CD4-positive, alpha-beta memory T cell (primary cell): ENCODE data around the gene FMNL1. TPM values are rescaled to one million over a fixed set of nuclear protein-coding genes. Genes with fewer than 3 reads are reported as not detected.

Source experiments
- CTCF ChIA-PET: fragments of 350-600 bp; sonication (Branson Sonifier 250); formaldehyde crosslinking; loops from one replicate; lab custom pipeline; 2021; ENCODE audit warnings: inconsistent platforms; ENCODE audit not compliant: partially characterized antibody; lab: Charles Lee
- POLR2A ChIA-PET: fragments of 350-600 bp; sonication (Branson Sonifier 250); formaldehyde crosslinking; loops from one replicate; lab custom pipeline; 2021; ENCODE audit not compliant: partially characterized antibody; lab: Charles Lee
- DNase-seq, 5 donors: peaks; one replicate each; pipeline versions ENCODE4 v3.0.0 to v3.0.0-alpha.2; 2020 to 2022; ENCODE audit warnings: mixed read lengths in 1 of 5
- H3K27ac ChIP-seq: one replicate; pipeline ENCODE4 v1.7.0; 2013; ENCODE audit warnings: low read depth, low read length
- H3K27me3 ChIP-seq: 2 replicates; pipeline ENCODE4 v1.7.0; 2013; ENCODE audit warnings: mild to moderate bottlenecking, low read length, moderate library complexity; ENCODE audit not compliant: insufficient read depth
- H3K36me3 ChIP-seq: 2 replicates; pipeline ENCODE4 v1.7.0; 2013; ENCODE audit warnings: mild to moderate bottlenecking, low read length, moderate library complexity; ENCODE audit not compliant: insufficient read depth
- H3K4me1 ChIP-seq: 2 replicates; pipeline ENCODE4 v1.7.0; 2013; ENCODE audit warnings: mild to moderate bottlenecking, low read length, moderate library complexity; ENCODE audit not compliant: insufficient read depth
- H3K4me3 ChIP-seq, 2 donors: one replicate each; pipeline ENCODE4 v1.7.0; 2013; ENCODE audit warnings: low read length in 2 of 2, mild to moderate bottlenecking in 1 of 2
- H3K9me3 ChIP-seq, 2 donors: one replicate each; pipeline ENCODE4 v1.7.0; 2013; ENCODE audit warnings: low read length in 2 of 2, control low read depth in 1 of 2; ENCODE audit not compliant: control insufficient read depth in 1 of 2
- H3K27ac Mint-ChIP-seq, 7 donors: one replicate each; pipeline ENCODE4 v1.8.0; 2020 to 2021; ENCODE audit warnings: mixed read lengths in 7 of 7, mild to moderate bottlenecking in 6 of 7, inconsistent platforms in 3 of 7, moderate library complexity in 3 of 7
- H3K27me3 Mint-ChIP-seq, 2 donors: one replicate each; pipeline ENCODE4 v1.8.0; 2020 to 2021; ENCODE audit warnings: mixed read lengths in 2 of 2
- H3K36me3 Mint-ChIP-seq, 2 donors: one replicate each; pipeline ENCODE4 v1.8.0; 2020 to 2021; ENCODE audit warnings: mixed read lengths in 2 of 2, inconsistent platforms in 1 of 2, mild to moderate bottlenecking in 1 of 2
- H3K4me1 Mint-ChIP-seq, 4 donors: one replicate each; pipeline ENCODE4 v1.8.0; 2020 to 2021; ENCODE audit warnings: mixed read lengths in 4 of 4, mild to moderate bottlenecking in 1 of 4
- H3K4me3 Mint-ChIP-seq, 8 donors: one replicate each; pipeline ENCODE4 v1.8.0; 2020 to 2021; ENCODE audit warnings: mixed read lengths in 8 of 8, mild to moderate bottlenecking in 7 of 8, moderate library complexity in 6 of 8, inconsistent platforms in 3 of 8
- H3K9me3 Mint-ChIP-seq, 8 donors: one replicate each; pipeline ENCODE4 v1.8.0; 2020 to 2021; ENCODE audit warnings: mixed read lengths in 8 of 8, mild to moderate bottlenecking in 5 of 8, inconsistent platforms in 3 of 8, moderate library complexity in 1 of 8
- intact Hi-C: fragments of 100-400 bp; cut with micrococcal nuclease; formaldehyde crosslinking; loops from one replicate; pipeline ENCODE4 v1.15.1; 2023
- polyA plus RNA-seq, 2 donors: library from polyadenylated mRNA; unstranded; fragments of 300-500 nt; fragmentation: Illumina TruSeq; gene quantifications; one replicate each; pipeline ENCODE4 v1.2.3, GENCODE V29; 2021
- total RNA-seq, 2 experiments: library from RNA; stranded (reverse); gene quantifications; one replicate each; pipeline ENCODE4 v1.2.3, GENCODE V29; 2021

The FMNL1 gene
- total and polyA plus RNA-seq, 4 experiments from 2014 or later = 8.1 to 405 (median 234) TPM

GRCh38 chr17:45186801-45187354 lies 34.8 kb upstream of the FMNL1 start:
- Histone ChIP-seq H3K27ac (no peak overlapping the region), H3K4me1 (no peaks in the 10 kb centered on the region), H3K27me3 (no peaks in the 10 kb centered on the region), H3K4me3 (no peak overlapping the region), H3K9me3 (no peaks in the 10 kb centered on the region), H3K36me3 (no peaks in the 10 kb centered on the region)
- Mint-ChIP-seq H3K27me3 (no peaks in the 10 kb centered on the region), H3K36me3 (no peaks in the 10 kb centered on the region), H3K27ac (no peak overlapping the region), H3K4me3 (no peak overlapping the region), H3K9me3 (no peaks in the 10 kb centered on the region), H3K4me1 (no peaks in the 10 kb centered on the region)
- intact Hi-C loops = no loop called here
- no peak for DNase-seq
- ChIA-PET CTCF (no interaction called here), POLR2A (no interaction called here)

- Mint-ChIP-seq H3K36me3 (no peaks in the 10 kb centered on the region), H3K9me3 (no peaks in the 10 kb centered on the region), H3K27ac (peak overlapping the region in 1 of 7 donors; percentile 37), H3K4me1 (no peaks in the 10 kb centered on the region), H3K27me3 (no peaks in the 10 kb centered on the region), H3K4me3 (peak overlapping the region in 1 of 8 donors; percentile 36)
- intact Hi-C loops = no loop called here
- ChIA-PET POLR2A (interaction anchor here (2.0 kb wide), 1 partner anchor 40 kb away, joined by 6 read pairs; the partner anchor contains the start of gene HEXIM1), CTCF (interaction anchor here (0.7 to 4.2 kb wide), 3 partner anchors 9 to 188 kb away, joined by 3 to 22 read pairs (median 17); partner anchors contain the start of gene ACBD4)
- Histone ChIP-seq H3K9me3 (no peaks in the 10 kb centered on the region), H3K4me3 (no peak overlapping the region), H3K27me3 (no peaks in the 10 kb centered on the region), H3K27ac (no peak overlapping the region), H3K4me1 (no peaks in the 10 kb centered on the region), H3K36me3 (no peaks in the 10 kb centered on the region)
- DNase-seq = no peak
Measured at GRCh38 chr17:45189009-45189408, 32.7 kb upstream of the FMNL1 start.

GRCh38 chr17:45190503-45191255 lies 31.0 kb upstream of the FMNL1 start:
- H3K4me1 Mint-ChIP-seq = no peaks in the 10 kb centered on the region
- no peaks in the 10 kb centered on the region for H3K27me3 ChIP-seq
- peak overlapping the region in 2 of 7 donors; percentile 13 to 29 for H3K27ac Mint-ChIP-seq
- H3K36me3 Mint-ChIP-seq = no peaks in the 10 kb centered on the region
- DNase-seq = no peak
- H3K9me3 Mint-ChIP-seq = peaks cover 0 to 2% (median 0%) of the 10 kb centered on the region in 8 donors
- no peak overlapping the region for H3K4me3 Mint-ChIP-seq
- intact Hi-C loops = no loop called here
- POLR2A ChIA-PET = no interaction called here
- H3K27ac ChIP-seq = no peak overlapping the region
- H3K27me3 Mint-ChIP-seq = no peaks in the 10 kb centered on the region
- no peak overlapping the region for H3K4me3 ChIP-seq
- no peaks in the 10 kb centered on the region for H3K36me3 ChIP-seq
- CTCF ChIA-PET = interaction anchor here (0.8 to 4.2 kb wide), 5 partner anchors 17 to 58 kb away, joined by 3 to 22 read pairs (median 3); partner anchors contain the start of gene ACBD4
- no peaks in the 10 kb centered on the region for H3K9me3 ChIP-seq
- no peaks in the 10 kb centered on the region for H3K4me1 ChIP-seq

- Histone ChIP-seq H3K36me3 (no peaks in the 10 kb centered on the region), H3K27me3 (no peaks in the 10 kb centered on the region), H3K9me3 (no peaks in the 10 kb centered on the region), H3K4me3 (no peak overlapping the region), H3K27ac (no peak overlapping the region), H3K4me1 (no peaks in the 10 kb centered on the region)
- Mint-ChIP-seq H3K27ac (no peak overlapping the region), H3K36me3 (no peaks in the 10 kb centered on the region), H3K4me3 (no peak overlapping the region), H3K27me3 (no peaks in the 10 kb centered on the region), H3K4me1 (peaks cover 0 to 4% (median 2%) of the 10 kb centered on the region in 4 donors), H3K9me3 (peaks cover 0 to 2% (median 0%) of the 10 kb centered on the region in 8 donors)
- ChIA-PET CTCF (interaction anchor here (1.1 to 12.0 kb wide), 6 partner anchors 19 to 146 kb away, joined by 3 to 300 read pairs (median 4); partner anchors contain the start of genes ACBD4, HEXIM1 and PLCD3), POLR2A (interaction anchor here (5.0 kb wide), 1 partner anchor 46 kb away, joined by 63 read pairs; the partner anchor contains the start of gene HEXIM1)
- DNase-seq = no peak
- intact Hi-C loops = loop anchor here (5.0 kb wide), 1 partner anchor 418 kb away; no protein-coding TSS in a partner anchor
Measured at GRCh38 chr17:45195424-45195823, 26.3 kb upstream of the FMNL1 start.

- Mint-ChIP-seq H3K36me3 (no peaks in the 10 kb centered on the region), H3K27me3 (no peaks in the 10 kb centered on the region), H3K9me3 (peaks cover 0 to 2% (median 0%) of the 10 kb centered on the region in 8 donors), H3K4me3 (no peak overlapping the region), H3K4me1 (peaks cover 0 to 4% (median 2%) of the 10 kb centered on the region in 4 donors), H3K27ac (no peak overlapping the region)
- no peaks in the 10 kb centered on the region for H3K4me1 ChIP-seq
- H3K36me3 ChIP-seq = no peaks in the 10 kb centered on the region
- ChIA-PET CTCF (interaction anchor here (0.6 to 12.0 kb wide), 35 partner anchors 8 to 276 kb away, joined by 3 to 300 read pairs (median 6); partner anchors contain the start of genes ACBD4, HEXIM1, HEXIM2 and PLCD3), POLR2A (interaction anchor here (0.5 to 5.0 kb wide), 6 partner anchors 24 to 62 kb away, joined by 5 to 63 read pairs (median 8); partner anchors contain the start of genes ACBD4, HEXIM1 and HEXIM2)
- H3K4me3 ChIP-seq = no peak overlapping the region
- no peak for DNase-seq
- no peak overlapping the region for H3K27ac ChIP-seq
- no peaks in the 10 kb centered on the region for H3K27me3 ChIP-seq
- intact Hi-C loops = loop anchor here (1.0 to 5.0 kb wide), 2 partner anchors 49 to 420 kb away; partner anchors contain the start of gene HEXIM1
- no peaks in the 10 kb centered on the region for H3K9me3 ChIP-seq
Measured at GRCh38 chr17:45197108-45197507, 24.6 kb upstream of the FMNL1 start.

- no peaks in the 10 kb centered on the region for H3K9me3 ChIP-seq
- intact Hi-C loops = loop anchor here (1.0 to 5.0 kb wide), 5 partner anchors 45 to 420 kb away; partner anchors contain the start of genes ACBD4 and HEXIM1
- no peak overlapping the region for H3K4me3 ChIP-seq
- H3K4me1 Mint-ChIP-seq = peaks cover 0 to 4% (median 2%) of the 10 kb centered on the region in 4 donors
- H3K27me3 ChIP-seq = no peaks in the 10 kb centered on the region
- no peaks in the 10 kb centered on the region for H3K27me3 Mint-ChIP-seq
- POLR2A ChIA-PET = interaction anchor here (1.0 to 5.0 kb wide), 5 partner anchors 23 to 62 kb away, joined by 5 to 63 read pairs (median 11); partner anchors contain the start of genes ACBD4, HEXIM1 and HEXIM2
- no peak overlapping the region for H3K27ac Mint-ChIP-seq
- no peak overlapping the region for H3K4me3 Mint-ChIP-seq
- peak; percentile 74 to 84 (median 76) for DNase-seq
- H3K36me3 ChIP-seq = no peaks in the 10 kb centered on the region
- no peaks in the 10 kb centered on the region for H3K4me1 ChIP-seq
- no peak overlapping the region for H3K27ac ChIP-seq
- no peaks in the 10 kb centered on the region for H3K36me3 Mint-ChIP-seq
- CTCF ChIA-PET = interaction anchor here (0.6 to 12.0 kb wide), 39 partner anchors 9 to 277 kb away, joined by 3 to 300 read pairs (median 6); partner anchors contain the start of genes ACBD4, HEXIM1, HEXIM2 and PLCD3
- peaks cover 0 to 2% (median 0%) of the 10 kb centered on the region in 8 donors for H3K9me3 Mint-ChIP-seq
Measured at GRCh38 chr17:45197555-45198334, 23.9 kb upstream of the FMNL1 start.
